Esophagus squamous epithelium (tissue), 4 donors: Measurements from ENCODE around the gene ETDB.
"Not testable (repeated sequence)": the region's sequence is repeated elsewhere in the genome, so short reads cannot be mapped to it uniquely, and the experiment has no call there.

Source experiments
- CTCF ChIP-seq, 6 experiments: fragments of 450-650 bp in 4 of 6; fragments of 200-600 bp in 2 of 6; sonication (generic) in 2 of 6; IDR thresholded peaks; one replicate each; pipeline ENCODE4 v1.5.1; 2016 to 2019; ENCODE audit warnings: antibody characterized with exemption in 6 of 6, mild to moderate bottlenecking in 4 of 6, moderate library complexity in 4 of 6
- POLR2A ChIP-seq, 4 donors: fragments of 450-650 bp; IDR thresholded peaks; one replicate each; pipeline ENCODE4 v1.6.1; 2017; ENCODE audit warnings: antibody characterized with exemption in 4 of 4, mild to moderate bottlenecking in 4 of 4, moderate library complexity in 3 of 4

DNA sequence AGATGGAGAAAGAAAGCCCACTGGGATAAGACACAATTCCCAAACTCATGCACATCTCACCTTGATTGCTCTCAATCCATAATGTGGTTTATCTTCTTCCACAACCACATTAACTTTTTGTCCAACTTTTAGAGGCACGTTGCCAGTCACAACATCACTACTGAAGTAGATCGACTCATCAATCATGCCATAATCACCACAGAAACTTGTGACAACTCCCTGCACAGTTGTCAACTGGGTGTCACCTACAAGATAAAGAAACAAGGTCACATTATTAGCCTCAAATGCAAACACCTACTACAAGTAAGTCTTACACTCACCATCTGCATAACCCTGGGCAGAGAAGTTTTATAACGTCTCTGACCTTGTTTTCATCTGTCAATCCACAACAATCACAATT, 49.2 kb upstream of the ETDB start:
- TF ChIP-seq CTCF, POLR2A (IDR thresholded peaks at IDR 0.05): not testable (repeated sequence)
